ENCODE measurements around the gene REG1A. TPM values are rescaled to one million over a fixed set of nuclear protein-coding genes. Genes with fewer than 3 reads are reported as not detected.

Gene REG1A
- total RNA-seq, 2 donors from 2014 or later, result 6.4 to 12.8 TPM

- DNase-seq (ENCODE audit: low spot score) (no peak), ATAC-seq (ENCODE audit: insufficient number of reproducible peaks, low FRiP score, low read depth) (no peak)
- no peaks in the 10 kb centered on the region for H3K27me3 ChIP-seq (replicated peaks; ENCODE audit: insufficient read depth)
- no peaks in the 10 kb centered on the region for H3K36me3 ChIP-seq
- no peaks in the 10 kb centered on the region for H3K9me3 ChIP-seq
- no peak overlapping the region for H3K4me3 ChIP-seq
- no peak for TF ChIP-seq CTCF (IDR thresholded peaks at IDR 0.05)
- no peak overlapping the region for H3K27ac ChIP-seq
- H3K4me1 ChIP-seq (ENCODE audit: control insufficient read depth in 1 of 2, low read depth in 2 of 2), result no peaks in the 10 kb centered on the region
Measured at GRCh38 chr2:79085382-79085781, 34.9 kb upstream of the REG1A start.

GRCh38 chr2:79086255-79086654, 34.0 kb upstream of the REG1A start:
- DNase-seq (ENCODE audit: low spot score), result no peak
- H3K9me3 ChIP-seq, result no peaks in the 10 kb centered on the region
- ATAC-seq (ENCODE audit: insufficient number of reproducible peaks, low FRiP score, low read depth), result no peak
- no peaks in the 10 kb centered on the region for H3K36me3 ChIP-seq
- H3K4me3 ChIP-seq, result no peak overlapping the region
- no peaks in the 10 kb centered on the region for H3K4me1 ChIP-seq (ENCODE audit: control insufficient read depth in 1 of 2, low read depth in 2 of 2)
- no peak for TF ChIP-seq CTCF (IDR thresholded peaks at IDR 0.05)
- H3K27ac ChIP-seq, result no peak overlapping the region
- no peaks in the 10 kb centered on the region for H3K27me3 ChIP-seq (replicated peaks; ENCODE audit: insufficient read depth)

- ATAC-seq (ENCODE audit: insufficient number of reproducible peaks, low FRiP score, low read depth), result no peak
- Histone ChIP-seq H3K36me3 (no peaks in the 10 kb centered on the region), H3K4me3 (no peak within 1 kb of the TSS), H3K4me1 (ENCODE audit: control insufficient read depth in 1 of 2, low read depth in 2 of 2) (no peaks in the 10 kb centered on the region), H3K27ac (no peak within 1 kb of the TSS), H3K9me3 (no peaks in the 10 kb centered on the region), H3K27me3 (replicated peaks; ENCODE audit: insufficient read depth) (no peaks in the 10 kb centered on the region)
- DNase-seq (ENCODE audit: low spot score), result no peak
- TF ChIP-seq CTCF (IDR thresholded peaks at IDR 0.05), result no peak
Measured at GRCh38 chr2:79087785-79088364, 32.4 kb upstream of the REG1A start, which contains the start of gene REG1B. REG1B (minus strand) TSS chr2:79087993; CDS start chr2:79087612, 381 bp downstream.

- ATAC-seq (ENCODE audit: insufficient number of reproducible peaks, low FRiP score, low read depth) (no peak), DNase-seq (ENCODE audit: low spot score) (no peak)
- H3K4me1 ChIP-seq (ENCODE audit: control insufficient read depth in 1 of 2, low read depth in 2 of 2), result no peaks in the 10 kb centered on the region
- TF ChIP-seq CTCF (IDR thresholded peaks at IDR 0.05), result no peak
- H3K9me3 ChIP-seq, result no peaks in the 10 kb centered on the region
- H3K27me3 ChIP-seq (replicated peaks; ENCODE audit: insufficient read depth), result no peaks in the 10 kb centered on the region
- no peak overlapping the region for H3K4me3 ChIP-seq
- no peaks in the 10 kb centered on the region for H3K36me3 ChIP-seq
- no peak overlapping the region for H3K27ac ChIP-seq
Measured at GRCh38 chr2:79090693-79091092, 29.6 kb upstream of the REG1A start.

GRCh38 chr2:79097843-79098242, 22.4 kb upstream of the REG1A start:
- H3K4me1 ChIP-seq (ENCODE audit: control insufficient read depth in 1 of 2, low read depth in 2 of 2), result no peaks in the 10 kb centered on the region
- no peak overlapping the region for H3K4me3 ChIP-seq
- H3K27me3 ChIP-seq (replicated peaks; ENCODE audit: insufficient read depth), result no peaks in the 10 kb centered on the region
- no peak for TF ChIP-seq CTCF (IDR thresholded peaks at IDR 0.05)
- ATAC-seq (ENCODE audit: insufficient number of reproducible peaks, low FRiP score, low read depth) (no peak), DNase-seq (ENCODE audit: low spot score) (no peak)
- no peak overlapping the region for H3K27ac ChIP-seq
- H3K36me3 ChIP-seq, result no peaks in the 10 kb centered on the region
- peaks cover 6% of the 10 kb centered on the region for H3K9me3 ChIP-seq

All from thoracic aorta (tissue), 2 donors.